GM18868 (cell line): ENCODE results near the gene MRPL27.

ENCODE experiments used
- ATAC-seq: cut with Tn5 transposase; IDR thresholded peaks from one replicate; pipeline ENCODE4 v1.9.1; 2021; ENCODE audit warnings: mild to moderate bottlenecking, moderate library complexity; ENCODE audit not compliant: unreplicated experiment

The MRPL27 gene

DNA sequence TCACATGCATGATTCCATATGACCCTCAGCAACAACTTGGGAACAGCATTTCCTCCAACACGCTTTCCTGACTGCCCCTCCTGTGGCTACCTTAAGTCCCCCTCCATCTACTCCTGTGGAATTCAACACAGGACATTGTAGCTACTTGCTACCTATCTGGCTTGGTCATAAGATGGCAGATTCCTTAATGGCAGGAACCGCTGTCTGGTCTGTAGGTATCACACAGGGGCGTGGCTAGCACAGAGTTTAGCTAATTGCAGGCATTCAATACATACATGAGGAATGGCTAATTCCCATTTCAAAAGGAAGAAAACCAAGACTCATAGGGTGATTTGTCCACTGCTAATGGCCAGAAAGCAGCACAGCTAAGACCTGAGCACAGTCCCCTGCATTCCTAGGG lies 15.7 kb upstream of the MRPL27 start:
- no peak for ATAC-seq

DNA sequence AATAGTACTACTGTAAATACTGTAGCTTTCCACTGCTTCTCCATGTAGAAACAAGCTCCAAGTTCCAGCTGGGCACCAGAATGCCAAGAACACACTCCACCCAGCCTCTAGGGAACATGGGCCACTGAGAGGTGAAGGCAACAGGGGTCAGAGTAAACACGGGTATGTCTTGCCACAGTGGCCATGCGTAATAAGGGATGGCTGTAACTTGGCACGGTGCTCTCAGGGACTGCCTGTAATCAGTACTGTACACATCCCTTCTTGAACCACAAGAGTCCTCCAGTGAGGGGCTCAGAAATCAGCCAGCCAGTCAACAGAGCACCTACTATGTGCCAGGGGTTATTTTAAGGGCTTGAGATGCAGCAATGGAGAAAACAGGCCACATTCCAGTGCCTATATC lies 13.5 kb upstream of the MRPL27 start:
- no peak for ATAC-seq

DNA sequence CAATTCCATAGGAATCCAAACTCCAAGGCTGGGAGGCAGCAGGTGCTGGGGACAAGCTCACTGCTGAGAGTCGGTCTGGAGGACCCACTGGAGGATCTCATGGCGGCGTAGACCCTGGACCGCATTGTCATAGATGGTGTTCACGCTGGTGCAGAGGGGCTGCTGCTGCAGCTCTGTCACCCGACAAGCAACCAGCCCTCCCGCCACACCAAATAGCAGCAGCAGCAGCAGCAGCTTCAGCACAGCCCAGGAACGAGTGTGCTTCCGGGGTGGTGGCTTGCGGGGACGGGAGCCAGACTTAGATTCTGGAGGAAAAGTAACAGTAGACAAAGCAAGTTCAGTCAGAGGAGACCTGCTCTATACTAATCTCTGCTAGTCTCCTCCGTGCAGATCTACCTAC lies 9.9 kb upstream of the MRPL27 start:
- no peak for ATAC-seq

DNA sequence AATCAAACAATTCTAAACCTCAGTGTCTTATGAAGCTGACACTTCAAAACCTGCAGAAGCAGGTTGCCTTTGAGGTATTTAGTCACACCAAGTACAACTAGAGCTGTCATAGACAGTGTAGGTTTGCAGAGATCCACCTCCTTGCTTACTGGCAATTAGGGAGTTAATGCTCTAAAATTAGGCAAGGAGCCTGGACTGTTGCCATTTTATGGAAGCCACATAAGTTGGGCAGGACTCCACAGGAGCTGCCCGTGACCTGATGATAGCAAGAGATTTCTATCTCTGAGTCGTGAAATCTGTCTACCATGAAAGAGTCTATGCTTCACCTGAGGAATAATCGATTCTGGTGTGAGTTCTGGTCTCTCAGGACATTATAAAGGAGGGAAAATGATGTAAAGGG lies 8.9 kb upstream of the MRPL27 start:
- no peak for ATAC-seq

DNA sequence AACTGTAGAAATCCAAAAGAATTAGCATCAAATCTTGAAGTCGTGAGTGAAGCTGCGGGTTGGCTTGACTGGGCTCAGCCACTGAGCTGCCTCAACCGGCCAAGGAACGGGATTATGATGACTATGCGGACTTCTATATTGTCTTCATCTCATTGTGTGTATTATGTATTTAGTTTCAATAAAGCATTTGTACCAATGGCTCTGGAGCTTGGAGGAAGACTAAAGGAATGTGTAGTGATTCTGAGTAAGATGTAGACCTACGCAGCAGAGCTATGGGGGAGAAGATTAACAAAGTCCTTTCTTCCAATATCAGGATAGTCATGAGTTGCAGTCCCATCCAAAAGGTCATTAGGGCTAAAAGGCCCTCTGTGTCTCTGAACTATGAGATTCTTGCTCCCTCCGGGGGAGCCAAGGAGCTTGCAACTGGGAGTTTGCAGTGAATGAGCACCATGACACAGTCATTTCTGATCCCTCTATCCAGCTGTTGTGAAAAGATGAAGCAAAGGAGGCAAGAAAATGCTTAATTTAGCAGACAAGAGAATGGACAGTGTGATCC lies 8.4 kb upstream of the MRPL27 start:
- ATAC-seq: no peak

DNA sequence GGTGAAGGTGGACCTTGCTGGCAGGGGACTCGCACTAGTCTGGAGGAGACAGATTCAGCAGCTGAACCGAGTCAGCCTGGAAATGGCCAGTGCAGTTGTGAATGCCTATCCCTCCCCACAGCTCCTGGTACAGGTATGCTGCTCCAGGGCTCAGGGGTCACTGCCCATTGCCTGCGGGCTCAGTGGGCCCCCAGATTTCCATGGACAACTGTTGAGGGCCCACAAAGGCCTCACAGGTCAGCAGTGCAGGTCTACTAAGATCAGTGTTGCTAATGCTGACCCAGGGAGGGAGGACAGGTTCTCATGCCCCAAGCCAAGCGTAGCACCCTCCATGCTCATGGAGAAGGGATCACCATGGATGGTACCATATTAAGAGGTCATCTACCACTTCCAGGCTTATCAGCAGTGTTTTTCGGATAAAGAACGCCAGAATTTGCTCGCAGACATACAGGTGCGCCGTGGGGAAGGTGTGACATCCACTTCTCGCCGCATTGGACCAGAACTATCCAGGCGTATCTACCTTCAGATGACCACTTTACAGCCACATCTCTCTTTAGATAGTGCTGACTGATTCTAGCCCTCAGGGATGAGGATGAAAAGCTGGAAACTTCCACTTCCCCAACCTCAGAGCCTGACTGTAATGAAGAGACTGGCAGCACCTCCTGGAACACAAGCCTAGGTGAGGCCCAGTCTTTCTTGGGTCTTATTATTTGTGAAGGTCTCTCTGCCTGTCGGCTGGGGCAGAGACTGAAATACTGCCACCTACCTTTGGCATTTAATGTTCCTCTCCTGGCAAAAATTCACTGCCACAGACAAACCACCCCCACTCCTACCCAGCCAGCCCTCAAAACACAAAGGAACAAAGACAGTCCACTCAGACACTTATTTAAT lies 7.6 kb upstream of the MRPL27 start:
- ATAC-seq: no peak

DNA sequence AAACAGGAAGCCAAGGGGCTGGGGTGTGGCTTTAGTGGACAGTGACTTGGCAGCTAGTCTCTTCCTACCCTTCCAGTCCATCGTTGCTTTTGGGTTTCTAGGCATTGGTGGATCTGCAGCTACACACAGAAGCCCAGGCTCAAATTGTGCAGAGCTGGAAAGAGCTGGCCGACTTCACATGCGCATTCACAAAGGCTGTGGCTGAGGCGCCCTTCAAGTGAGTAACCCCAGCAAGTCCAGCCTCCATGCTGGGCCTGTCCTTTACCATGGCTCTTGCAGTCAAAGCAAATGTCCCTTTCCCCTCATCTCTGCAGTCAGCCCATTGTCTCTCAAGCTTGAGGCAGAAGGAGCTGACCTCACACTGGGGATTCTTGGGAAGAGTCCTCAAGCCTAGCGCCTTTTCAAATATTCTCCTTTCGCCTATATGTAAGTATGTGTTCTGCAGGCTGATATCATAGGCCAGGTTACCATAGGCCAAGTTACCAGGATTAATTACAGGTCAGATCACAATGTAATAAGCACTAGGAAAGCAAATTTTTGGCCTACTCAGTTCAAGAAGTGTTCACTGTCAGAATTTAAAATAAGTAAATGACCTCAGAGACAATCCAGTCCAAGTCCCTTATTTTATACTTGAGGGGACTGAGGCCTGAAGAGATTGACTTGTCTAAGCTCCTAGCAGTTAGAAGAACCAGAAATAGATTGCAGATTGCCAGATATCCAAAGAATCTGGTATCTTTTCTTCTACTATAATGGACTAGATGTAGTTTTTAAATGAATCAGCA lies 6.6 kb upstream of the MRPL27 start:
- ATAC-seq: no peak

DNA sequence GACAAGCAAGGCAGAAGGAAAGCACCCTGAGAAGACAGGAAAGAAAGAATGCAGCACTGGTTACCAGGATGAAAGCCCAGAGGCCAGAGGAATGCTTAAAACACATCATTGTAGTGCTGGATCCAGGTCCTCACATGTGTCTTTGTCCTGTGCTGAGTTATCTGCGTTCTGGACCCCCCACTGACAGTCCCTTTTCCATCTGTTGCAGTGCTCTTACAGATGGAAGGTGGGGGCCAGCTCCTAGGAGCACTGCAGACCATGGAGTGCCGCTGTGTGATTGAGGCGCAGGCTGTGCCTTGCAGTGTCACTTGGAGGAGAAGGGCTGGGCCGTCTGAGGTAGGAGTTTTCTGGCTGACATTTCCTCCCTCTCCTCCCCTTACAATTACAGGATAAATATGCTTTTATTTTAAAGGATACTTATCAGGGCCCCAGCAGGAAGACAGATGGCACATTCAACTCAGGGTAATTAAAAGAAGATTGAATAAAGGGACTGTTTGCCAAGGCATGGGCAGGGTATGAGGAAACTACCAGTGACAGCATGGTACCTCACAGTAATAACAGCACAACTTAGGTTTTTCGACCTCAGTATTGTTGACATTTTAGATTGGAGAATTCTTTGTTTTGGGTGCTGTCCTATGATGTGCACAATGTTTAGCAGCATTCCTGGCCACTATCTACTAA lies 3.0 kb upstream of the MRPL27 start:
- no peak for ATAC-seq

DNA sequence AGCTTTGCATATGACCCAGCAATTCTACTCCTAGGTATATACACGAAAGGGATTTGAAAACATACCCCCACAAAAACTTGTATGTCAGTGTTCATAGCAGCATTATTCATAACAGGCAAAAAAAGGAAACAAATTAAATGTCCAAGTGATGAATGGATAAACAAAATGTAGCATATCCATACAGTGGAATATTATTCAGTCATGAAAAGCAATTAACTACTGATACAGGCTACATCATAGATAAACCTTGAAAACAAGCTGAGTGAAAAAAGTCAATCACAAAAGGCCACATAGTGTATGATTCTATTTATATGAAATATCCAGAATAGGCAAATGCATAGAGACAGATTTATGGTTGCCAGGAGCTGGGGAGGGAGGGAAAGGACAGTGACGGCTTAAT lies 721 bp upstream of the MRPL27 start:
- ATAC-seq: no peak

DNA sequence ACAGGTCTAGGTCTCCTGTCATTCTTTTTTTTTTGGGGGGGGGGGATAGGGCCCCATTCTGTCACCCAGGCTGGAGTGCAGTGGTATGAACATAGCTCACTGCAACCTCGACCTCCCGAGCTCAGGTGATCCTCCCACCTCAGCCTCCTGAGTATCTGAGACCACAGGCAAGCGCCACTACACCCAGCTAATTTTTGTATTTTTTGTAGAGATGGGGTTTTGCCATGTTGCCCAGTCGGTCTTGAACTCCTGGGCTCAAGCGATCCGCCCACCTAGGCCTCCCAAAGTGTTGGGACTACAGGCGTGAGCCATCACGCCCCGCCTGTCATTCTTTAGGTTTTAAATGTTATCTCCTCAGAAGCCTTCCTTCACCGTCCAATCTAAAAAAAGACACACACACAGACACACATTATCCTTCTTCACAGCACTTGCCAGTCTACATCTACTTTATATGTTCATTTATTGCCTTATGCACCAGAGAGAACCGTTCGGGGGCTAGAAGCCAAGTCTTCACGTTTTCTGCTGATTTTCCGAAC lies 694 bp downstream of the MRPL27 start:
- ATAC-seq: no peak

DNA sequence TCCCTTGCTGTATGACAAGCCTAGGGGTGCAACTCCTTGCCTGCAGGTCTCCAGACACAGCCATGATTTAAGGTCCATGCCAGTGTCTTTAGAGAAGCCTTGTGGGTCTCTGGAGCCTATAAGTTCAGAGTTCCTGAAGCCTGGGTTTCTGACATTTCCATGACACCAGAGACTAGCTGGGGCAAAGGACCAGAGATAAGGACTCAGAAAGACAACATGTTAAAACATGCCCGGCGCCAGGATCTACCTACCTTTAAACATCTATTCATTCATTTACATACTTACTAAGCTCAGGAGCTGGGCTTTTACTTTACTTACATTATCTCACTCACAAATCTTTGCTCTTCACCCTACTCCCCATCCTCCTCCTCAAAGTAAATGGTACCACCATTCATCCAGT lies 1.5 kb downstream of the MRPL27 start:
- no peak for ATAC-seq

DNA sequence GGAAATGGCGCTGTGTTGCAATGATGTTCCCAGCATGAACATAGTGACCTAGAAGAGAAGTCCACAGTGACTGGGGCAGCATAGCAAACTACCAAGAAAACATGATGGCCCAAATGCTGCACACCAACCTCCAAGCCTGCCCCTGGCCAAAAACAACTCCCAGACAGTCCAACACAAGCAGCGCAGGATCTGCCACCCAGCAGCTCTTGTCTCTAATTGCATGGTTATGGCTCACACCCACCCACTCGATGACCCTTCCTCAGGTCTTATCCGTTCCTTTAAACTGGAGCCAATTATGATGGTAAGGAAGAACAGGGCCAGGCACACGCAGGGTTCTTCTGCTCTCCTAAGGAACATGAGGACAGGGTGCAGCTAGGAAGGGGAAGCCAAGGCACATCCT lies 2.9 kb downstream of the MRPL27 start:
- ATAC-seq: no peak

DNA sequence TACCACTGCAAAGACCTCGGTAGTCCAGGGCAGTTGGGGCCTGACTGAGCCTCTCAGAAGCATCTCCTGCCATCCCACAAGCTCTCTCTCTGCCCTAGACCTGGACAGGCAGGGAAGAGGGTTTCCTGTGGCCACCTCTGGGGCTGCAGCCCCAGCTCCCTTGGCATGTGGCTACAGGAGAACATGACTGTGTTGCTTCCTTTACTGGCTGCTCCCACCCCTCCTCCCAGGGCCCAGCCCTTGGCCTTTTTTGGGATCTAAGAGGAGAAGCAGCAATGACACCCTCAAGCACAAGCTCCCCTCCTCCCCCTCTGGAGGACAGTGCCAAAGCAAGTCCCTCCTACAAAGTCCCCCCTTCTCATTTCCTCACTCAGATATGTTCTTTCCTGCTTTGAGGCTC lies 5.6 kb downstream of the MRPL27 start:
- no peak for ATAC-seq

DNA sequence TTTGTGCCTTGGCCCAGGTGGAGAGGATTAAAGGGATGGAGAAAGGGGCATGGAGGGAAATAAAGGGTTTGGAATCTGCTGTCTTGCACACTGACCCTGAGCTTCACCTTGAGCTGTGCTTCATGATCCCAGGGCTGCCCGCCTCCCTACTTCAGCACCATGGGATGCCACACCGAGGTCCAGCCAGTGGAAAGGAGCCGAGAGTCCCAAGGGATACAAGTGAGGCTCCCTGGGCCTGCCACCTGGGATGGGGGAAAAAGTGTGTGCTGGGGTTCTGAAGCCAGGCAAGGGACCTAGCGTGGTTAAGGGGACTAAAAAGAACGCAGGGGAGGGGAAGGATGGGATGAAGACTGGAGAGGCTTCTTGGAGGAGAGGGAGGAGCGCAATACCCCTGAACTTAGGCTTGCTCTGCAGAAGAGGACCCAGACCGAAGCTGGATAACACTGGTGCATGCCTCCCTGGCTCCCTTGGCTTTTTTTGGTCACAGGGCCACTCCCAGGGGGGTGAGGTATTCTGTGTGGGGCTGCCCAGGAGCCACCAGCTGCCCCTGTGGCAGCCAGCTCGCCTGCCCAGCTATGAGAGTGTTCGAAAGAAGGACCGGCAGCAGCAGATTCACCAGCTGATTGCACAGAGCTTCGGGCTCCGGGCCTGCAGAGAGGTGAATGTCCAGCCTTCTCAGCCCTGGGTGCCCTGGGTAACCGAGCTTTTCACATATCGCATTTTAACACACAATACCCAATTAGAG lies 7.2 kb downstream of the MRPL27 start:
- ATAC-seq: no peak

DNA sequence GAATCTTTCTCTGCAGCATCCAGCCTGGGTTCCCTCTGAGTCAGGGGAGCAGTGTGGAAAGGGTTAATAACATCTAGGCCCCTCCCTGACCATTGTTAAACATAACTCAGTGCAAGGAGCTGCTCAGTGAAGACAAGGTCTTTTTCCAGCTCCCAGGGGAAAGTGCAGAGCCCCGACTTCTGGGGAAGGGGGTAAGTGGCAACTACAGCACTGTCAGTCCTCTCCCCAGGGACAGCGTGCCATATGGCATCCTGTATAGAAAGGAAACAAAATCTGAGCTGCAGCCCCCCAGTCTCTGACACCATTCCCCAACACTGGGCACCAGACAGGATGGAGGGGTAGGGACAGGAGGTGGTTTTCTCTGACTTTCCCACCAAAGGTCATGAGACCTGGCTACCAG lies 7.8 kb downstream of the MRPL27 start:
- ATAC-seq: no peak

DNA sequence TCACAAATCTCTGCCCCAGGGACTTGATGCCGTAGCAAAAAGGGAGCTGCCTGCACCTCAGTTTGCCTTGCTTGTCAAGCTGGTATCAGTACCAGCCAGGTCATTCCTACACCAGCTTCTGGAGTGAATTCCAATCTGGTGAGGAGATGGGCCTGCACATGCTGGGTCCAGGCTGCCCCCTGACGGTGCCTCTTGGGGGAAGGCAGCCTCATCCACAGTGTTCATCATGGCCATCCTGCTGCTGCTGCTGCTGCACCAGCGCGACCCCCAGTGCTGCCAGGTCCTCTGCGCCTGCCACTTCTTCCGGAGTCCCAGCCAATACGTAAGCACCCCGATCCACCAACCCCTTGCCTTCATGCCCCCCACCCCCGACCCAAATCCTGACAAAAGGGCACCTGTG lies 8.3 kb downstream of the MRPL27 start:
- ATAC-seq: no peak

DNA sequence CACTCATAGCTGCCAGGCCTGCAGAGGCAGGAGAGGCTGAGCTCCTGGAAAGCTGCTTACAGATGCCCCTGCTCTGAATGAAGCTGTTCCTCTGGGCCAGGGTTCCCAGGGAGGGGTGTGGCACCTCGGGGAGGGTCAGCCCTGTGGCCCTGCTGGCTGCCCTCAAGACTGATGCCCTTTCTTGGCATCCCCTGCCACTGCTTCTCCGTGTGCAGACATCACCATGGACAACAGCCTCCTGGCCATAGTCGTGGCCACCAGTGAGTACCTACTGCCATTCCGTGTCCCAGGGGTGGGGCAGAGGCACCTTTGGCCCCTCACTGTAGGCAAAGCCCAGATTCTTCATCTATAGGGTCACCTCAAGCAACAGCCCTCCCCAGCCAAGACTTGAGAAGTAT lies 8.9 kb downstream of the MRPL27 start:
- ATAC-seq: no peak

DNA sequence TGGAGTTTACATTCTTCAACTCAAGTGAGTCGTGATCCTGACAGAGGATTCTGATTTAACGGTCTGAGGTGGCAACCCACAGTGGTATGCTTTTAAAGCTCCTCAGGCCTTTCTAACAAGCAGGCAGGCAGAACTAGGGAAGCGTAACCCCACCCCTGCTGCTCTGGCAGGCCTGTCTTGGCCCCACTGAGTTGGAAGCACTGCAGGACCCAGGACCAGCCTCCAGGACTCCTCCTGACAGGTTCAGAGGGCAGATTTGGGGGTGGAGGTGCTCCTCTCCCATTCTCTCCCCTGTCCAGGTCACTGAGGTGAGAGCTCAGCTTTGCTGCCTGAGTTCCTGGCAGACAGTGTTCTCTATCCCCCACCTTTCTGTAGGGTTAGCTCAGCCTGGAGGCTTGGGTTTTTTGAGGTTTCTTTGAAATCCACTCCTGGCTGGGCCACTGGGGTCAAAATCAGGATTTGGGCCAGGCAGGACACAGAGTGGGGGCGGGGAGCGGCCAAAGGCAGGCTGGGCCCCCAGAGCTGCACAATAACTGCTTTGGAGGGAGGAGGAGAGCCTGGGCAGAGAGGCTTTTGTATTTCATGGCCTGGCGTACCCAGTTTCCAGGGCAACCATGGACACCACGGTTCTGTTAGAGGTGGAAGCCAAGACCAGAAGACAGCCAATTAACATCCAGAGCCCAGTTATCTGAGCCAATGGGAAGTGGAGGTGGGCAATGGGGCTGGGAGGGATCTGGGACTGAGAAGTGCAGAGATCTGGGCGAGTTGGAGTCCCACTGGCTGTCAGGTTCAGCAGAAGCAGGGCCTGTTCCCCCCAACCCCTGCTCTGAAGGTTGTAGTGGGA lies 9.5 kb downstream of the MRPL27 start:
- no peak for ATAC-seq

DNA sequence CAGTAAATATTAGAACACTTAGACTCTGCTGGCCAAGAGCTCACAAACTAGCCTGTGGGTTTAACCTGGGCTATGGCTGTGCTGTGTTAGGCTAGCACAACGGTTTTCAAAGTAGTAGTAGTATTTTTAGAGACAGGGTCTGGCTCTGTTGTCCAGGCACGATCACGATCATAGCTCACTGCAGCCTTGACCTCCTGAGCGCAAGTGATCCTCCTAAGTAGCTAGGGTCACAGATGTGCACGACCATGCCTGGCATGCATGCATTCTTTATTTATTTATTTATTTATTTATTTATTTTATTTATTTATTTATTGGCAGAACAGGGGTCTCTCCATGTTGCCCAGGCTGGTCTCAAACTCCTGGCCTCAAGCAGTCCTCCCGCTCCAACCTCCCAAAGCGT lies 10.3 kb downstream of the MRPL27 start:
- no peak for ATAC-seq
